ENCODE data around the gene ZNF385B. TPM values are rescaled to one million over a fixed set of nuclear protein-coding genes. Genes with fewer than 3 reads are reported as not detected.

Gene ZNF385B
- total RNA-seq, 1 experiment from 2014 or later = 1.3 TPM

Other genes starting within 250 kb of the ZNF385B start
- gene CWC22, start 145.7 kb upstream of the ZNF385B start, total RNA-seq (2014; rRNA removed; shearing (Covaris generic)) = 8.9 and 10.2 TPM in 2 replicates

All from H4 (cell line).